Measurements from ENCODE around the gene BMP8B. TPM values are rescaled to one million over a fixed set of nuclear protein-coding genes. Genes with fewer than 3 reads are reported as not detected.
"Not testable (repeated sequence)": the region's sequence is repeated elsewhere in the genome, so short reads cannot be mapped to it uniquely, and the experiment has no call there.

Gene BMP8B
- total RNA-seq, 1 donor from 2014 or later: 0.10 TPM

DNA sequence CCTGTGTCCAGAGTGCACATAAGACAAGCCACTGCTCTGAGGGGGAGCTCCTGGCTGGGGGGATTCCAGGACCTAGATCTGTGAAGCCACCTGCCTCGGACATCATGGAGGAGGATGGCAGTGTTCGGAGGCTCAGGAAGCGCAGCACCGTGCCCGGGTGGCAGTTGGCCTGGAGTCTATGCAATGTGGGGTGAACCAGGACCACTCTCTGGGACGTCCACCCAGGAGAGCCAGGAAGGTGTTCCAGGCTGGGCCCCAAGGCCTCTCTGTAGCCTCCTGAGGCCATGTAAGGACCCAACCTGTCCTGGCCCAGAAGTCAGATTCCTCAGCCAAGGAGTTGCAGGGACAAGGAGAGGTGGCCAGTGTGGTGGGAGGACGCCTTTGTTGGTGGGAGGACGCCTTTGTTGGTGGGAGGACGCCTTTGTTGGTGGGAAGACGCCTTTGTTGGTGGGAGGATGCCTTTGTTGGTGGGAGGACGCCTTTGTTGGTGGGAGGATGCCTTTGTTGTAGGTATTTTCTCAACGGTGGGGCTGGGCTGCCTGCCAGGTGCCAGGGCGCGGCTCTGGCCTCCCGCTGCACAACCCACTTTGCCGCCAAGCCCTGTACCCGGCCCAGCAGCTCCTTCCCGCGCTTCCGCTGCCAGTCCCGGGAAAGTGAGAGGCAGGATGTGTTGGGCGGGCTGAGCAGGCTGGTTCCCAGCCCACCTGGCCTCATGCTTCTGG lies 30.6 kb upstream of the BMP8B start:
- TF ChIP-seq, protein P1, sequence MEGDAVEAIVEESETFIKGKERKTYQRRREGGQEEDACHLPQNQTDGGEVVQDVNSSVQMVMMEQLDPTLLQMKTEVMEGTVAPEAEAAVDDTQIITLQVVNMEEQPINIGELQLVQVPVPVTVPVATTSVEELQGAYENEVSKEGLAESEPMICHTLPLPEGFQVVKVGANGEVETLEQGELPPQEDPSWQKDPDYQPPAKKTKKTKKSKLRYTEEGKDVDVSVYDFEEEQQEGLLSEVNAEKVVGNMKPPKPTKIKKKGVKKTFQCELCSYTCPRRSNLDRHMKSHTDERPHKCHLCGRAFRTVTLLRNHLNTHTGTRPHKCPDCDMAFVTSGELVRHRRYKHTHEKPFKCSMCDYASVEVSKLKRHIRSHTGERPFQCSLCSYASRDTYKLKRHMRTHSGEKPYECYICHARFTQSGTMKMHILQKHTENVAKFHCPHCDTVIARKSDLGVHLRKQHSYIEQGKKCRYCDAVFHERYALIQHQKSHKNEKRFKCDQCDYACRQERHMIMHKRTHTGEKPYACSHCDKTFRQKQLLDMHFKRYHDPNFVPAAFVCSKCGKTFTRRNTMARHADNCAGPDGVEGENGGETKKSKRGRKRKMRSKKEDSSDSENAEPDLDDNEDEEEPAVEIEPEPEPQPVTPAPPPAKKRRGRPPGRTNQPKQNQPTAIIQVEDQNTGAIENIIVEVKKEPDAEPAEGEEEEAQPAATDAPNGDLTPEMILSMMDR (IDR thresholded peaks at IDR 0.05; ENCODE audit: unreplicated experiment): no peak
- no peak for DNase-seq (ENCODE audit: low spot score)
- no peaks in the 10 kb centered on the region for H3K4me1 Mint-ChIP-seq (ENCODE audit: unreplicated experiment)

DNA sequence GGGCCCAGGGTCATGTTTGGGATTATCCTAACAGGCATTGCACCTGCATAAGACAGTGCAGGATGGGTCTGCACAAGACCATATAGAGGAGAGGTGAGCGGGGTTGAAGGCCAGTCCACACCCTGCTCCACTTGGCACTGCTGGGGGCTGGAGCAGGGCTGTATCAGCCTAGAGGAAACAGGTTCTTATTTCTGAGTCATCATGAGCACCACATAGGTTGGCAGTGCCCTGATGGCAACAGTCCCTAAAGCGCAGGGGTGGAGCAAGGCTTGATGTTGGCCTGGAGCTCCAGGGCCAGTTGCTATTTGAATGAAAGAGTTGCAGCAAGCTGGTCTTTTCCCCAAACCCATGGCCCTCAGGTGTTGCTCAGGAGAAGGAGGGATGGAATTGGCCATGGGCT lies 29.8 kb upstream of the BMP8B start:
- H3K27ac Mint-ChIP-seq (ENCODE audit: unreplicated experiment): no peak overlapping the region
- H3K4me1 Mint-ChIP-seq (ENCODE audit: unreplicated experiment): no peaks in the 10 kb centered on the region

More for the DNA sequence above, 30.6 kb upstream of the BMP8B start:
- no peaks in the 10 kb centered on the region for H3K9me3 Mint-ChIP-seq (ENCODE audit: unreplicated experiment)
- H3K36me3 Mint-ChIP-seq (ENCODE audit: low read depth, unreplicated experiment): no peaks in the 10 kb centered on the region
- peaks cover 7% of the 10 kb centered on the region for H3K27me3 Mint-ChIP-seq (ENCODE audit: unreplicated experiment)
- H3K4me3 Mint-ChIP-seq (ENCODE audit: unreplicated experiment): no peak overlapping the region
- no peak overlapping the region for H3K27ac Mint-ChIP-seq (ENCODE audit: unreplicated experiment)

DNA sequence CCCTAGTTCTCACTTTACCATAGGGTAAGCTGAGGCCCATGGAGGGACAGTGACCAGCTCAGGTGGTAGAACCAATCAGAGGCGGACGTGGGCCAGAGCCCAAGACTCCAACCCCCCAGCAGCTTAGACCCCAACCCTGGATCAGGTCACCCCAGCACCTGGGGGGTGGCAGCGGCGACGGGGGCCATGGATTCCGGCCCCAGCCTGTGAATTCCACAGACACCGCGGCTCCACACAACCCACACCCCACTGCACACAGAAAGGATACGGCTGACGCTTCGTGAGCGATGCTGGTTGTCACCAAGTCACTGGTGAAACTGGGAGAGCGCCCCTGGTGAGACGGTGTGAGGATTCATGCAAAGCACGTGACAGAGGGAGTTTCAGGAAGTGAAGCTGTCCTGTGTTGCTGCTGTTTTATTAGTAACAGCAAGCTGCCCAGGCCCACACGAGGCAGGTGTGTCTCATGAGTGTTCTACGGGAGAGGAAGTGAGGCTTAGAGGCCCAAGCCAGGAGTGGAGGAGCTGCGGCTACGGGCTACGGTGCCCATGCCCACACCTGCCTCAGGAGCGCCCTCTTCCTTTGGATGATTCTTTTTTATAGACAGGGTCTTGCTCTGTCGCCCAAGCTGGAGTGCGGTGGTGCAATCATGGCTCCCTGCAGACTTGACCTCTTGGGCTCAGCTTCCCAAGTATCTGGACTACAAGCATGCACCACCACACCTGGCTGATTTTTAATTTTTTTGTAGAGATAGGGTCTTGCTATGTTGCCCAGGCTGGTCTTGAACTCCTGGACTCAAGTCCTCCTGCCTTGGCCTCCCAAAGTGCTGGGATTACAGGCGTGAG lies 28.6 kb upstream of the BMP8B start:
- not testable (repeated sequence) for H3K36me3 Mint-ChIP-seq (ENCODE audit: low read depth, unreplicated experiment); DNase-seq (ENCODE audit: low spot score); H3K9me3 Mint-ChIP-seq (ENCODE audit: unreplicated experiment); H3K27me3 Mint-ChIP-seq (ENCODE audit: unreplicated experiment); H3K4me1 Mint-ChIP-seq (ENCODE audit: unreplicated experiment); H3K4me3 Mint-ChIP-seq (ENCODE audit: unreplicated experiment); H3K27ac Mint-ChIP-seq (ENCODE audit: unreplicated experiment)
- TF ChIP-seq, protein P1 (IDR thresholded peaks at IDR 0.05; ENCODE audit: unreplicated experiment): peak; percentile 36

More for the DNA sequence above, 29.8 kb upstream of the BMP8B start:
- no peak overlapping the region for H3K4me3 Mint-ChIP-seq (ENCODE audit: unreplicated experiment)
- no peaks in the 10 kb centered on the region for H3K36me3 Mint-ChIP-seq (ENCODE audit: low read depth, unreplicated experiment)
- no peaks in the 10 kb centered on the region for H3K9me3 Mint-ChIP-seq (ENCODE audit: unreplicated experiment)
- H3K27me3 Mint-ChIP-seq (ENCODE audit: unreplicated experiment): peaks cover 7% of the 10 kb centered on the region
- DNase-seq (ENCODE audit: low spot score): no peak
- TF ChIP-seq, protein P1 (IDR thresholded peaks at IDR 0.05; ENCODE audit: unreplicated experiment): no peak

DNA sequence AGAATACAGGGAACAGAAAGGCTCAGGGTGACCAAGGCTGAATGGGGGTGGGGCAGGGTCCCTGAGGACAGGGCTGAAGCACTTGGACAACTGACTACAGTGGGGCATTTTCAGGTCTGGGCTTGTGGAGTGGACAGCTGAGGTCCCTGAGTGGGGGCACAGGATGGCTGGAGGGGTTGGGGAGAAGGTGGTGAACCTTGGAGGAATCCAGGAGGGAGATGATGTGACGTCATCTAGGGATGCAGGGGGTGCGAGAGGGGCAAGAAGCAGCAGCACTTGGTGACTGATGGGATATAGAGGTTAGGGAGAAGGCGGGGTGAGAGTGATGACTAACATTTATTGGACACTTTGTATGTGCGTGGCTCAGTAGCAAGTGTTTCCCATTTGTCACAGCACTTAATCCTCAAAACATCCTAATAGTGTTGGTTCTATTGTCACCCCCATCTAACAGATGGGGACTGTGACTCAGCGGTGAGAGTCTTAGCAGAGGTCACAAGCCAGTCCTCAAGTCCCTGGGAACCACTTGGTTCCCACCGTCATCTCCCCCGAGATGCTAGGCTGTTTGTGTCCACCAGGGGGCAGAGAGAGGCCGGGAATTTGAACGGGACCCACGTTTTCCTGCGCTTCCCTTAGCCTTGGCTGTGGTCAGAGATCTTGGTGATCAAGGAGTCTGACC lies 27.9 kb upstream of the BMP8B start:
- H3K27me3 Mint-ChIP-seq (ENCODE audit: unreplicated experiment): peaks cover 8% of the 10 kb centered on the region
- no peak overlapping the region for H3K4me3 Mint-ChIP-seq (ENCODE audit: unreplicated experiment)
- no peaks in the 10 kb centered on the region for H3K9me3 Mint-ChIP-seq (ENCODE audit: unreplicated experiment)
- H3K4me1 Mint-ChIP-seq (ENCODE audit: unreplicated experiment): no peaks in the 10 kb centered on the region
- TF ChIP-seq, protein P1 (IDR thresholded peaks at IDR 0.05; ENCODE audit: unreplicated experiment): peak; percentile 84
- H3K36me3 Mint-ChIP-seq (ENCODE audit: low read depth, unreplicated experiment): no peaks in the 10 kb centered on the region
- DNase-seq (ENCODE audit: low spot score): peak; percentile 72
- no peak overlapping the region for H3K27ac Mint-ChIP-seq (ENCODE audit: unreplicated experiment)
